HG02885 (cell line): ENCODE data around the gene CSN1S1.
"Not testable (repeated sequence)": the region's sequence is repeated elsewhere in the genome, so short reads cannot be mapped to it uniquely, and the experiment has no call there.

Experiments
- ATAC-seq: cut with Tn5 transposase; IDR thresholded peaks from one replicate; pipeline ENCODE4 v1.9.1; 2021; ENCODE audit warnings: mild to moderate bottlenecking; ENCODE audit not compliant: unreplicated experiment, poor library complexity

Gene CSN1S1, protein sequence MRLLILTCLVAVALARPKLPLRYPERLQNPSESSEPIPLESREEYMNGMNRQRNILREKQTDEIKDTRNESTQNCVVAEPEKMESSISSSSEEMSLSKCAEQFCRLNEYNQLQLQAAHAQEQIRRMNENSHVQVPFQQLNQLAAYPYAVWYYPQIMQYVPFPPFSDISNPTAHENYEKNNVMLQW

DNA sequence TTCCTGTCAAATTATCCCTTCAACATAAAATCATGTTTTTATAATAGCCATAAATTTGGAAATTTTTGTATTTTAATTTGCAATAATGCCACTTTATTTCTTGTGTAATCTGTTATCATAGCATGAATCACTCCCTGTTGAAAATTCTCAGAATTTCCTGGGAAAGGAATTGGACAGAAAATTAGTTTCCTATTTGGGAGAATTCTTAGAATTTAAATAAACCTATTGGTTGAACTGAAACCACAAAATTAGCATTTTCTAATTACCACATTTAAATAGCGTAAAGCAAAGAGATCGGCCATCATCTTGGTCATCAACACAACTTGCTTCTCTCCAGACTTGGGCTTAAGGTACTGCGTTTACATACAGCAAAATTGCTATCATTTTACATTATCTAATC lies at the start of gene CSN1S1:
Gene CSN1S1 (plus strand): TSS at position 301 of the 400 bp plus-strand sequence. CDS start 1,488 bp downstream, outside the sequence.
- ATAC-seq = no peak

DNA sequence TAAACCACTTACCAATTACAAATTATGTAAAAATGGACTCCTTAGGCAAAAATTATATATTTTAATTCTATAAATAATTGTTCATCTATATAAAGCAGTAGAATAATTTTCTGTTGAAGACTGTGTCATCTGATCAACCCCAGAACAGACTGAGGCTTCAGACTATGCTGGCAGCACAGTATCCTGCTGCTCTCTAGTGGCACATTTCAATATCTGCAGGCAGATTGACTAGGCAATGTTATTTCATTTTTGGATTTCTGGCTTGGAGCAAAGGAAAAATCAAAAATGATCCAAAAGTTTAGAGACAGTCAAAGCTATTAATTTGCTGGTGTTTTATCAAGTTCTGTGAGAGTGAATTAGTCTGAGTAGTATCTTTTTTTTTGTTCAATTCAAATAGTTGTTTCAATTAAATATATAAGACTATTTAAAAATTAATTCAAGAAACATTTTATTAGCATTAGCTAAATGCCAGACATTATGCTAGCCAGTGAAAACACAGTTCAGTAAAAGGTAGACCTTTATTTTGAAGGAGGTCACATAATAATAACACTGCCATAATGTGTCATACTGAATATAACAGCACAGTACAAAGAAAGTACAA lies 49.6 kb upstream of the CSN1S1 start:
- peak; percentile 91 for ATAC-seq

DNA sequence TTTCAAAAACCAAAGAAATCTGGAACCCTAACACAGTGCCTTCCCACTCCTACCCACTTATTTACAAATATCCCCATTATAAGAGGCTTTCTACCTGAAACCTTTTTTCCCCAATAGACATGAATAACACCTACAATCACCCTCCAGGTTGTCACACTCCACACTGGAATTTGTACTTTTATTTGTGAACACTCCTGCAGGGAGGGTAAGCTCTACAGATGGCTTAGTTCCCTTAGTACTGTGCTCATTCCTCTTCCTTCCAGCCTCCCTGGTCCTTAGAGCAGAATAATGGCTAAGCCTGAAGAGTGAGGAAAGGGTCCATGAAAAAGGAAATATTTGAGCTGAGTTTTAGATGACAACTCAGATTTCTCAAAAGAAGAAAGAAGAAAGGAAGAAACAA lies 48.7 kb upstream of the CSN1S1 start:
- no peak for ATAC-seq

DNA sequence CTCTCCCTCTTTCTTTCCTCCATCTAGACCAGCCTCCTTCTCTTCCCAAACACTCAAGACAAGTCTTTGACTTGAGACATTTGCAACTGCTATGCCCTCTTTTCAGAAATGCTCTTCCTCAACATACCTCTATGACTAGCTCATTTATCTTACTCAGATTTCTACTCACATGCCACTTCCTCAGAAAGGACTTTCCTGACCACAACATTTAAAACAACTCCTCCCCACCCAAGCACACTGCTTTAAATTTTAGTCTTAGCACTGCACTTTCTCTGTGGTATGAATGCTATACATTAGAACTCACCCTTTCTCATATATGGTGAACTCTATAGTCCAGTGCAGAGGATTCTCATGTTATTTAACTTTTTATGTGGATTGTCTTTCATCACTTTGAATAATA lies 42.5 kb upstream of the CSN1S1 start:
- peak; percentile 56 for ATAC-seq

DNA sequence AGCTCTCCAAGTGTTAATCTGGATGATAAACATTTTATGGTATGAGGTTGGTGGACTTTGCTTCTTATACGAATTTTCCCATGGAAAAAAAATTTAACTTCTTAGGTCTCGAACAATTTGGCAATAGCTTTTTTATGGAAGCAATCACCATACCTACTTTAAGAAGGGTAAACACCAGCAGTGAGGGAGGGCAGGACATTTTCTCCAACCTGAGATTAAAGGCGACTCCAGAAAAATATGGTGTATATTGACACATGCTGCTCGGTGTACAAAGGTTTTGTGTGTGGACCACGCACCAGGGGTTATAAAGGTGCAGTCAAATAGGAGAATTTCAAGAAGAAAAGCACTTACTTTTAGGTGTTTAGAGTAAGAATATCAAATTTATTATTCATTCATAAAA lies 36.7 kb upstream of the CSN1S1 start:
- no peak for ATAC-seq

DNA sequence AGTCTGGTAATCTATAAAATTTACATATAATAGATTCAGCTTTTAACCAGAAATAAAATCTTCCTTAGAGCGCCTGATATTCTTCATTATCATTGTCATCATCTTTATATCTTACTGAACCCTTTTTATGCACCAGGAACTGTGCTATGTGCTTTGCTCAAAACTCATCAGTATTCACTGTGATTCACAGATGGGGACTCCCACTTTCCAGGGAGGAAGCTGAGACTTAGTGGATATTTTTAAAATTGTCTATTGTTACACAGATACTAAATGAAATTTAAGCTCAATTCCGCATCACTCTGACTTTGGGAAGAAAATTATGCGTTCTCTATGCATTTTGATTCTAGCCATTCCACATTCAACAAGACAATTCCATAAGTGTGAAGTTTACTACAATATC lies 36.1 kb upstream of the CSN1S1 start:
- ATAC-seq = no peak

DNA sequence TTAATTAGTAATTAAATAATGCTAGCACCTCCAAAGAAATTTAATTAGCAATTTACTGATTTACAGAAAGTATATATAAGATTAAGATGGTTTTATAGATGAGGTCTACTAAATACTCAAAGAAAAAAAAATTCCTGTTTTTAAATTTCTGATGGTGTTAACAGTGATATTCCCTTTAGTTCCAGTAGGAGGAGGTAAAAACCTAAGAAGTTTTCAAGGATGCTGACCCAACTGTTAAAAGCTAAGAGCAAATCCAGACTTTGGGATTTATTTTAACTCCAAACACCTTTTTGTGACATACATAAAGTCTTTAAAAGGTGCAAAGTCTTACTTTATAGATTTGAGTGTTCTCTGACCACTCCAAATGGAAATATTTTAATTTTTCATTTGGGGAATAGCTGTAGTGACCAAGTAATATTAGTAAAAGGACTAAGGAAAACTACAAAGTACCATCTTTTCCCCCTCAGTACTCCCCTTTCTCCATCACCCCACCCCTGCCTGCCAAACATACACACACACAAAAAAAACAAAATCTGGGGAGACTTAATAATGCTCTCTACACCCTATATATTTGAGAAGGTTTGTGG lies 34.2 kb upstream of the CSN1S1 start:
- no peak for ATAC-seq

DNA sequence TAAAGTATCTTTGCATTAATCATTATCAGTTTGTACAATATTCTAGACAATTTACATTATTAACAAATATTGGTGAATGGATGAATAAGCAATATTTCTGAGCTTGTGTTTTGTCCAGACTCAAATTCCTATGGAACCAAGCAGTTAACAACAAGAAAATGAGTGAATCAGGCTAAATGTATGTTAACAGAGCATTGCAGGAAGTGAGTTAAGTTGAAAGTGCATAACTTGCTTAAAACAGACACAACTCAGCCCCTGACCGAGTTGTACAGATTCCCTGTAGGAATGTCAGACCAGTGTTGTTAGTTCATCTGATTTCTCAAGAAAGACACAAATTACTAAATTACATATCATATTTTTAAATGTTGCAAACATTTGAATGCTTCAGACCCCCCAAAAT lies 23.7 kb upstream of the CSN1S1 start:
- no peak for ATAC-seq

DNA sequence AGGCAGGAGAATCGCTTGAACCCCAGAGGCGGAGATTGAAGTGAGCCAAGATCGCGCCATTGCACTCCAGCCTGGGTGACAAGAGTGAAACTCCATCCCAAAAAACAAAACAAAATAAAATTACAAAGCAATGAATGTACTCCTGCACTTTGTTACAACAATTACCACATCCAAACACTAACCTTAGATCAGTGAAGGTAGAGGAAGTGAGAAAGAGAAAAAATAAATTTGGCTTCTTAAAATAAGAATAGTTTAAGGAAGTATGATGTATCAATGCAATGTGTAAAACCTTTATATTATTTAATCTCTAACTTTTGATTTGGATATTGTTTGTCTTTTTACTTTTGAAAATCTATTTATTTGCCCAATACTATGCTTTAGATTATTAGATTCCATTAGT lies 21.7 kb upstream of the CSN1S1 start:
- peak; percentile 44 for ATAC-seq

DNA sequence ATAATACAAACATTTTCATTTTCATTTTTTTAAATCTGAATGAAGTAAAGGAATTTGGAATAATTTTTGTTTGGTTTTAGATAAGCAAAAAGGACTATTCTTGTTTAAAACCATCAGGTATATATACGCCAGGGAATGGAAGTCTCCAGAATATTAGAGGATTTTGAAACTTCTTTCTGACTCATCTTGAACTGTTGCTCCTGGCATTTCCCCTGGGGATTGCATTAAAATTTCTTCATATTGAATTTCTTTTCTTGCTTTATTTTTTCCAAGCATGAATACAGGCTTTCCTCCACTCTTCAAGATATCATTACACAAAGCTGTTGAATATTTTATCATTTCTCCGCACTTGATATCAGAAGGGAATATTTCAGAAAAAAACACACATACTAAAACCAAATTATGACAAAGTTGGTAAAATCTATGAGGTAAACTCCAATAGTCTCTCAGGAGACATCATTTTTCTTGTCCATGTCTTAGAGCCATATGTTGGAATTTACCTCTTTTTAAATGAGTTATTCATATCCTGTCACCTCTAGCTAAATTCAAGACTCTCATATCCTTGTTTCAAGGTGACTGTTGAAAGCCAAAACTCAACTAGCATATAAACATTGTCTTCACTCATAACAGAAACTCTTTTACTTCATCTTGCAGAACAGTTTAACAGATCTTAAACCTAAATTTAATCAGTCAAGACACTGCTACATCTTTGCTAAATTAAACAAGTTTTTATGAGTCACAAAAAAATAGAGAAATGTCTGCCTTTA lies 20.7 kb upstream of the CSN1S1 start:
- peak; percentile 87 for ATAC-seq

DNA sequence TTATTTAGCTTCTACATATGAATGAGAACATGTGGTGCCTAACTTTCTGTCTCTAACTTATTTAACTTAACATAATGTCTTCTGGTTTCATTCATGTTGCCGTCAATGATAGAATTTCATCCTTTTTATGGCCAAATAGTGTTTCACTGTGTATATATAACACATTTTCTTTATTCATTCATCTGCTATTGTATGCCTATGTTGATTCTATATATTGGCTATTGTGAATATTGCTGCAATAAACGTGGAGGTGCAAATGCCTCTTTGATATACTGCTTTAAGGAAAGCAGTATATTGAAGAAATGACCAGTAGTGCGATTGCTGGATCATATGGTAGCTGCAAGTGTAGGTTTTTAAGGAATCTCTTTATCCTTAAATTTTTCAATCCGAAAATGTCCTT lies 10.0 kb upstream of the CSN1S1 start:
- no peak for ATAC-seq

DNA sequence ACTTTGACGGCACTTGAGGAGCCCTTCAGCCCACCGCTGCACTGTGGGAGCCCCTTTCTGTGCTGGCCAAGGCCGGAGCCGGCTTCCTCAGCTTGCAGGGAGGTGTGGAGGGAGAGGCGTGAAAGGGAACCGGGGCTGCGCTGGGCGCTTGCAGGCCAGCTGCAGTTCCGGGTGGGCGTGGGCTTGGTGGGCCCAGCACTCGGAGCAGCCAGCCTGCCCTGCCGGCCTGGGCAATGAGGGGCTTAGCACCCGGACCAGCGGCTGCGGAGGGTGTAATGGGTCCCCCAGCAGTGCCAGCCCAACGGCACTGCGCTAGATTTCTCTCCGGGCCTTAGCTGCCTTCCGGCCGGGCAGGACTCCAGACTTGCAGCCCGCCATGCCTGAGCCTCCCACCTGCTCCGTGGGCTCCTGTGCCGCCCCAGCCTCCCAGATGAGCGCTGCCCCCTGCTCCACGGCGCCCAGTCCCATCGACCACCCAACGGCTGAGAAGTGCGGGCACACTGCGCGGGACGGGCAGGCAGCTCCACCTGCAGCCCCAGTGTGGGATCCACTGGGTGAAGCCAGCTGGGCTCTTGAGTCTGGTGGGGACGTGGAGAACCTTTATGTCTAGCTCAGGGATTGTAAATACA lies 7.0 kb upstream of the CSN1S1 start:
- ATAC-seq = not testable (repeated sequence)

DNA sequence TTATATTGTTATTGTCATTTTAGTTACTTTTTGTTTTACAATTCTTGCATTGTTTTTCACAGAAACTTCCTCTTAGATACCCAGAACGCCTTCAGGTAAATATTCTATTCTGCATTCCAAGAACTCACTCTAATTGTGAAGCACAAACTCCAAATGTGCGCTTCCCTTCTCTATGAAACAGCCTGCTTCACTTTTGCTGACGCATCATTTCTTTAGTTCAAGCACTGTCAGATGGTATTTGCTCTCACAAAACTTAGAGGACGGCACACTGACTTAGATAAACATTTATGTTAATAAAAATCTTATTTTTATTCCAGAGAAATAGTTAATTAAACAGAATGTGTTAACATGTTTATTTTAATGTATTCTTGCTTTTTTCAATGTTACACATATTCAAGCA lies 3.3 kb downstream of the CSN1S1 start:
- ATAC-seq = no peak

DNA sequence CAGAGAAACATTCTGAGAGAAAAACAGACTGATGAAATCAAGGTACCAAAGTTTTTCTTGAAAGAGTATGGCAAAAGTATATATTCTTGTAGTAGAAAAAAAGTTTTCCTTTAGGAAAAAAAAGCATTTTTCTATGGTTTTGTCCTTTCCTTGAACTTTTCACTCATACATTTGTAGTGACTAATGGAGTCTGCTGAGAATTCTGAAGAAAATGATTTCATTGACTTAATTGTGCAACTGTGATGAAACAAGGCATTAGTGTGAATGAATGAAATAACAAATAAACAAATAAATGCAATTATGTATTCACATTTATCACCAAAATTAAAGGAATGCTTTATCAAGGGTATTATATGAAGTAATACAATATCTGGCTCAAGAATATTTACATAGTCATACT lies 5.7 kb downstream of the CSN1S1 start:
- no peak for ATAC-seq

DNA sequence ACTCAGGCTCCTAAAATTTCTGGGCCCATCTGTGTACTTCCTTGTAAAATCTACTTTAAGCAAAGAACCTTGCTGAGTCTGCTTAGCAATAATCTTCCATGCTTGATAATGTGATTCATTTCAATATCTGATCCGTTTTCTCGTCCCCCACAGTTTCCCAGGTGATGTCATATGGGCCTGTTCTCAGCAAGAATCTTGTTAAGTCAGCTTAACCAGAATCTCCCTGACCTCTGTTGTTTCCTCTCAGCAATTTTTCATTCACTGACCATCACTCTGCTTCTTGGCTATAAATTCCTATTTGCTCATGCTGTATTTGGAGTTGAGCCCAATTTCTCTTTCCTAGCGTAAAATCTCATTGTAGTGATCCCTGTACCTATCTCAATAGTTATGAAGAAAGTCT lies 20.7 kb downstream of the CSN1S1 start:
- ATAC-seq = no peak

DNA sequence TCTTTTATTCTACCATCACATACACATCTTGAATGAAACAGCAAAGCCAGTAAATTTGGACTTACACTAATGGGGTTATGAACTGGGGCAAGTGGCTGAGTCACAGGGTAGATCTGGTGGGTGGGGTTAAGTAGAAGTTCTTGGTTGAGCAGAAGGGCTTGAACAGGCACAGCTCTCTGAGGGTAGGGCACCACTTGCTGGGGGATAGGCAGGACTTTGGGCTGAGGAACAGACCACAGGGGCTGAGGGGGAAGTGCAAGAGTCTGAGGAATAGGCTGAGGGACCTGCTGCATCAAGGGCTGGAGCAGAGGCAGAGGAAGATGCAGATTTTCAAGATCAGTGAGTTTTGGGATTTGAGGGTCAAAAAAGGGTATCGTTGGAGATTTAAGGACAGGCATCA lies 26.3 kb downstream of the CSN1S1 start:
- no peak for ATAC-seq

DNA sequence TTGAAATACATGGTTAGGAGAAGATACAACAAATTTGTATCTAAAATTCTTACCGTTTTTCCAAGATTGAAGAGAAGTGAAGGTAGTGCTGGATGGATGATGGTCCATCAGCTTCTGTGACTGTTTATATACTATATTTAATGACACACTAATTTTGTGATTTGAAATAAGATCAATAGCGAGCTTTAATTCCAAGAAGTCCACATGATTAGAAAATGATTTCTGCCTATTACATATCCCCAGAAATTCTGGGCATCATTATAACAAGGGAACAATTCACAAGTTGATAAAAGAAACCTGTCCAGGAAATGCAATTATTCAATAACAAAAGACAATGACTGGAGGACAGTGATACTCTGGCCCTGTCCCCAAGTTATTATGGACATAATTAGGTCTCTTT lies 34.8 kb downstream of the CSN1S1 start, which contains the start of gene CSN2:
Gene CSN2 (minus strand): TSS at position 101 of the 400 bp plus-strand sequence. CDS start 4,733 bp downstream, outside the sequence.
- ATAC-seq = no peak

DNA sequence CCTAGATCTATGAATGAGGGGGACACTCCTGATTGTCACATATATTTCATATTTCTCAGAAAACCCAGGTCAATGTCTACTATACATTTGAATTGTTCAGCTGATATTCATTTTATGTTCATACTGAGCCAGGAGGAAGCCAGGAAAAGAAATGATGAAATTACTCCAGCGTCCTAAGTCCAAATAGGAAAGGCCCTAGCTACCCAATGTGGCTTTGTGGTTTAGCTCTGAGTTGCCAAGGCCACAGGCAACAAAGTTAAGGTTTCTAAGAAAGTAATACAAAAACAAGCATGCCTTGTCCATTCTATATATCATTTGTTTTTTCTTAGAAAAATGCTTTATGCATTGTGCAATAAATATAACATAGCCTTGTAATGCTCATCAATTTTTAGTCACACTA lies 39.2 kb downstream of the CSN1S1 start:
- no peak for ATAC-seq

DNA sequence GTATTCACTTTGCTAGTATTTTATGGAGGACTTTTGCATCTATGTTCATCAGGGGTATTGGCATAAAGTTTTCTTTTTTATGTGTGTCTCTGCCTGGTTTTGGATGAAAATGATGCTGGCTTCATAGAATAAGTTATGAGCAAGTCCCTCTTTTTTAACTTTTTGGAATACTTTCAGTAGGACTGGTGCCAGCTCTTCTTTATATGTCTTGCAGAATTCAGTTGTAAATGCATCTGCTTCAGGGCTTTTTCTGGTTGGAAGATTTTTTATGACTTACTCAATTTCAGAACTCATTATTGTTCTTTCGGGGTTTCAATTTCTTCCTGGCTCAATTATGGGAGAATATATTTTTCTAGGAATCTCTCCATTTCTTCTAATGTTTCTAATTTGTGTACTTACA lies 43.8 kb downstream of the CSN1S1 start:
- ATAC-seq = no peak

DNA sequence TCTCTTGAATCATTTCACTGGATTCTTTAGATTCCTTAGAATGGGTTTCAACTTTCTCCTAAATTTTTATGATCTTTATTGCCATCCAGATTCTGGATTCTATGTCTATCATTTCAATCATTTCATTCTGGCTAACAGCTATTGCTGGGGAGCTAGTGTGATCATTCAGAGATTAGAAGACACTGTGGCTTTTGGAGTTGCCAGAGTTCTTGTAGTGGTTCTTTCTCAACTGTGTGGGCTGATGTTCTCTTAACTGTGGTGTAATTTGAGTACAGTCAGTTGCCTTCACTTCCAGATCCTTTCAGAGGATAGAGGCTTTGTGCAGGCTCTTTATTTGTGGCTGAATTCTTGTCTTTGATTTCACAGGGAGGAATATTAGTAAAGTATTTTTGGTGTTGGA lies 46.7 kb downstream of the CSN1S1 start:
- ATAC-seq = no peak

DNA sequence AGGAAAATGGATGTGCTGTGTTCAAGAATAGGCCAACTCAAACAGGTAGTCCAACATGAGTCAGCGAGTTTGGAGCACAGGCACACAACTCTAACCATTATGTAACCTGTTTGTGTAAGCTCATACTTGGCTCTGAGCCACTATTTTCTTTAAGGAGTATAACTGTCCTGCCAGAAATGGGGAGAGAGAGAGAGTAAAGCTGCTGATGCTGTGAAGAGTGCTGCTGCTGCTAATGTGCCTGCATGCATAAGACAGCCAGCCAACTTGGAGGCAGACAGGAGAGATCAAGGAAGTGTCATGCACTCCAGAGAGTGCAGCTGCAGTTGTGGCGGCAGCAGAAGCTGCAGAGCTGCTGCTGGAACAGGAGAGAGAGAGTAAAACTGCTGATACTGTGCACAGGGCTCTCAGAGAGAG lies 53.2 kb downstream of the CSN1S1 start:
- ATAC-seq = peak; percentile 82
